Urinary bladder (tissue), 4 donors: Measurements from ENCODE around the gene CYTH2. TPM values are rescaled to one million over a fixed set of nuclear protein-coding genes. Genes with fewer than 3 reads are reported as not detected.

Experiments used
- DNase-seq: peaks from one replicate; pipeline ENCODE4 v3.0.0-alpha.2; 2015; ENCODE audit errors: extremely low spot score
- H3K27ac ChIP-seq: one replicate; pipeline ENCODE4 v1.5.1; 2013; ENCODE audit warnings: low read depth, mild to moderate bottlenecking, moderate library complexity
- H3K36me3 ChIP-seq: one replicate; pipeline ENCODE4 v1.6.1; 2013; ENCODE audit warnings: mild to moderate bottlenecking, moderate library complexity; ENCODE audit not compliant: insufficient read depth
- H3K4me1 ChIP-seq: one replicate; pipeline ENCODE4 v1.6.1; 2013; ENCODE audit warnings: mild to moderate bottlenecking, moderate library complexity; ENCODE audit not compliant: insufficient read depth
- H3K4me3 ChIP-seq: one replicate; pipeline ENCODE4 v1.5.1; 2013; ENCODE audit warnings: low read depth, low read length
- WGBS: extraction: QIAGEN DNeasy Blood & Tissue Kit; methylation state at CpG from one replicate; pipeline ENCODE4 v1.1.7; 2013; 5-methylcytosine and 5-hydroxymethylcytosine counted together
- polyA plus RNA-seq: library from polyadenylated mRNA; stranded (reverse); fragments of 200-250 nt; gene quantifications from one replicate; pipeline ENCODE4 v1.2.3, GENCODE V29; 2013
- total RNA-seq: library from RNA; depleted of rRNA; stranded (reverse); fragments of >200 nt; gene quantifications from one replicate; pipeline ENCODE4 v1.2.3, GENCODE V29; 2014
- donor health status: healthy with polysubstance abuse.
- donor health status: healthy.

CYTH2 gene, protein sequence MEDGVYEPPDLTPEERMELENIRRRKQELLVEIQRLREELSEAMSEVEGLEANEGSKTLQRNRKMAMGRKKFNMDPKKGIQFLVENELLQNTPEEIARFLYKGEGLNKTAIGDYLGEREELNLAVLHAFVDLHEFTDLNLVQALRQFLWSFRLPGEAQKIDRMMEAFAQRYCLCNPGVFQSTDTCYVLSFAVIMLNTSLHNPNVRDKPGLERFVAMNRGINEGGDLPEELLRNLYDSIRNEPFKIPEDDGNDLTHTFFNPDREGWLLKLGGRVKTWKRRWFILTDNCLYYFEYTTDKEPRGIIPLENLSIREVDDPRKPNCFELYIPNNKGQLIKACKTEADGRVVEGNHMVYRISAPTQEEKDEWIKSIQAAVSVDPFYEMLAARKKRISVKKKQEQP
- total RNA-seq: 30.6 TPM
- polyA plus RNA-seq: 51.9 TPM

DNA sequence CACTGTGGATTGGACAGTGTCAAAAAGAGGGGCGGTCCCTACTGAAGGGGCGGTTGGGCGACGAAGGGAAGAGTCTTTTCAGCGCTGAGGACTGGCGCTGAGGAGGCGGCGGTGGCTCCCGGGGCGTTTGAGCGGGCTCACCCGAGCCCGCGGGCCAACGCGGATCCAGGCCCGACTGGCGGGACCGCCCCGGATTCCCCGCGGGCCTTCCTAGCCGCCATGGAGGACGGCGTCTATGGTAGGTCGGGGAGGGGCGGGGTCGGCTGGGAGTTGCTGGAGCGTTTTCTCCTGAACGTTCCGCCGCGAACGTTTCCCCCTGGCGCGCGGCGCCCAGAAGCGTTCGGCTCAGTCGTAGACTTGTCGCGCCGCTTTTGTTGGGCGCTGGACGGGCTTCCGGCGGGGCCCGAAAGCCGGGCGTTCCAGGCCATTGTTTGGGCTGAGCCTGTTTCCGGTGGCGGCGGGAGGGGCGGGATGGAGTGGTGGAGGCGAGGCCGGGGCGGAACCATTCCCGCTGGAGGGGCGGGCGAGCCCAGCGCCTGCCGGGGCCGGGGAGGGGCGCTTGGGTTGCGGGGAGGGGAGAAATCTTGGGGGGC is at the start of gene CYTH2:
CYTH2 (plus strand) TSS at position 81 of the 593 bp plus-strand sequence; CDS start at position 220, 139 bp downstream.
- under 1% methylated on average over 66 of the region's 66 CpGs for WGBS
- H3K4me1 ChIP-seq: no peaks in the 10 kb centered on the region
- H3K36me3 ChIP-seq: no peaks in the 10 kb centered on the region
- peak within 1 kb of the TSS; percentile 80 for H3K4me3 ChIP-seq
- peak within 1 kb of the TSS; percentile 93 for H3K27ac ChIP-seq
- DNase-seq: no peak

DNA sequence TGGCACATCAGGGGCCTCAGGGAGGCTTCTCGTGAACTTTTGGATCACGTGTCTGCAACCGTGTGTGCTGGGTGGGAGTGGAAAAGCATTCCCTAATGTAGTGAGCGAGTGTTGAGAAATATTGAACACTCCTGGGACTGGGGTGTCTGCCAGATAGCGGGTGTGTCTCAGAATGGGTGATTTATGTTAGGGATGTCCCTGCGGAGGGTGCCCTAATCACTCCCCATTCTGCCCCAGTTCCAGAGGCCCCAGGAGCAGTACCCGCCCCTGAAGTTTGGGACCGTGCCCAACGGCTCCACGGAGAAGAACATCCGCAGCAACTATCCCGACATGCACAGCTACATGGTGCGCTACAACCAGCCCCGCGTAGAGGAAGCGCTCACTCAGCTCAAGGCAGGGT is 47.6 kb upstream of the CYTH2 start:
- Histone ChIP-seq H3K36me3 (no peaks in the 10 kb centered on the region), H3K4me3 (no peak overlapping the region), H3K4me1 (no peaks in the 10 kb centered on the region), H3K27ac (no peak overlapping the region)
- no peak for DNase-seq
- 68% methylated on average over 16 of the region's 16 CpGs for WGBS

DNA sequence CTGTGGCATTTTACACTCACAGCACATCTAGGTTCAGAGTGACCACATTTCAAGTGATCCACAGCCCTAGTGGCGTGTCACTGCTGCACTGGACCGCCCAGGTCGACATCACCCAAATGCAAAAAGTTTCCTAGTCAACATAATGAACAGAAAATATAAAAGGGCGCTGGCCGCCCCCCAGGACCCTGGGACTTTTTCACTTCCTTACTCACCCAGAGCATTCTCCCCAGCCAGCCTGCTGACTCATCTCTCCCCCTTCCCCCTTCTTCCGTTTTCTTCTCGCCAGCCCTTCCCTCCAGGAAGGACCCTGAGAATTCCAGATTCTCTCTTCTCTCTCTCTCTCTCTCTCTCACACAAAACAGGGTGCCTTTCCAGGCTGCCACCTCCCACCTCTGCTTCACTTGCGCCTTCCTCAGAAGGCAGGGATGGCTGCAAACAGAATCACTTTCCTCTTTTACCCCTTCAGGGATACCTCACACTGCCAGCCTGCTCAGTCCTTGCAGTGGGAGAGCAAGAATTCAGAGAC is 44.4 kb upstream of the CYTH2 start:
- DNase-seq: no peak
- H3K4me3 ChIP-seq: no peak overlapping the region
- H3K27ac ChIP-seq: no peak overlapping the region
- 40% methylated on average over 8 of the region's 8 CpGs for WGBS
- H3K4me1 ChIP-seq: no peaks in the 10 kb centered on the region
- H3K36me3 ChIP-seq: no peaks in the 10 kb centered on the region

DNA sequence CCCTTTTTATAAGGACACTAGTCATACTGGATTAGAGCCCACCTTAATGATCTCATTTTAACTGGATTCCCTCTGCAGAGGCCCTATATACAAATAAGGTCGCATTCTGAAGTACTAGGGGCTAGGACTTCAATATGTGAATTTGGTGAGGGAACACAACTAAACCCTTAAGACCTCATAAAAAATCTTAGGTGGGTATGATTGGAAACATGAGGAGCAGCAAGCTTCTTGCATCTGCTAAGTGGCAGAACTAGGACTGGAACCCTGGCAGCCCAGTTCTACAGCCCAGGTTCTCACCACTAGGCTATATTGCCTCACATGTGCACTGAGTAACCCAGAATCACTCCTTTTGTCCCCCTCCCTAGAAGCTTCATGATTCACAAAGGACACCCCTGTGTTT is 40.5 kb upstream of the CYTH2 start:
- Histone ChIP-seq H3K36me3 (no peaks in the 10 kb centered on the region), H3K4me3 (no peak overlapping the region), H3K4me1 (no peaks in the 10 kb centered on the region), H3K27ac (no peak overlapping the region)
- 73% methylated on average over 1 of the region's 1 CpG for WGBS
- DNase-seq: no peak

DNA sequence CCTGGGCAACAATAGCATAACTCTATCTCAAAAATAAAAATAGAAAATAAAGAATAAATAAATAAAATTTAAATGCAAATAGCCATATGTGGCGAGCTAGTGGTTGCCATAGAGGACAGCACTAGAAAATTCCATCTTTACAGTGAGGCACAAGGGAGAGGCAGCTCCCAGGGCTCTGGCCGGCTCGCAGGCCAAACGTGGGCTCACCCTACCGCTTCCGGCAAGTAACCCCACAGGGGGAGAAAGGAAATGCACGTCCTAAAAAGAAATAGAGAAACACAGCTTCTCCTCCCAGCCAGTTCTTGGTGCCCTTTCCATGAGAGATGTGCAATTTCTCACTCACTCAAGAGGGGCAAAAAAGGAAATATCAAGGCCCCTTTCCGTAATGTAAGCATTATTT is 35.8 kb upstream of the CYTH2 start:
- Histone ChIP-seq H3K4me3 (no peak overlapping the region), H3K36me3 (no peaks in the 10 kb centered on the region), H3K4me1 (no peaks in the 10 kb centered on the region), H3K27ac (no peak overlapping the region)
- 68% methylated on average over 8 of the region's 8 CpGs for WGBS
- no peak for DNase-seq

DNA sequence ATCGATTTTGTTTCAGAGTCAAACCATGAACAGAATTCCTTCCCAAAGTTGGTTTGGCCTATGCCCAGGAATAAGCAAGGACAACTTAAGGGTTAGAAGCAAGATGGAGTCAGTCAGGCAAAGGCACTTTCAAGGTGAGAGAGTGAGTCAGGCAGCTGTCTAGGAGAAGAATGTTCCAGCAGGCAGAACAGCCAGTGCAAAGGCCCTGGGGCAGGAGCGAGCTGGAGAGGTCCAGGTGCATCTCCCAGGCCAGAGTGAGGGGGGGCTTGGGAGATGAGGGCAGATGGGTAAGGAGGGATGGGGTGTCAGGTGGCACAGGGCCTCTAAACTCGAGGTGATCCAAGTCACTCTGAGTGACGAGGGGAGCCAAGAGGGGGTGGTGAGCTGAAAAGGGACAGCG is 32.6 kb upstream of the CYTH2 start:
- Histone ChIP-seq H3K27ac (no peak overlapping the region), H3K4me3 (no peak overlapping the region), H3K4me1 (no peaks in the 10 kb centered on the region), H3K36me3 (no peaks in the 10 kb centered on the region)
- whole genome bisulfite sequencing: 89% methylated on average over 5 of the region's 5 CpGs
- DNase-seq: no peak

DNA sequence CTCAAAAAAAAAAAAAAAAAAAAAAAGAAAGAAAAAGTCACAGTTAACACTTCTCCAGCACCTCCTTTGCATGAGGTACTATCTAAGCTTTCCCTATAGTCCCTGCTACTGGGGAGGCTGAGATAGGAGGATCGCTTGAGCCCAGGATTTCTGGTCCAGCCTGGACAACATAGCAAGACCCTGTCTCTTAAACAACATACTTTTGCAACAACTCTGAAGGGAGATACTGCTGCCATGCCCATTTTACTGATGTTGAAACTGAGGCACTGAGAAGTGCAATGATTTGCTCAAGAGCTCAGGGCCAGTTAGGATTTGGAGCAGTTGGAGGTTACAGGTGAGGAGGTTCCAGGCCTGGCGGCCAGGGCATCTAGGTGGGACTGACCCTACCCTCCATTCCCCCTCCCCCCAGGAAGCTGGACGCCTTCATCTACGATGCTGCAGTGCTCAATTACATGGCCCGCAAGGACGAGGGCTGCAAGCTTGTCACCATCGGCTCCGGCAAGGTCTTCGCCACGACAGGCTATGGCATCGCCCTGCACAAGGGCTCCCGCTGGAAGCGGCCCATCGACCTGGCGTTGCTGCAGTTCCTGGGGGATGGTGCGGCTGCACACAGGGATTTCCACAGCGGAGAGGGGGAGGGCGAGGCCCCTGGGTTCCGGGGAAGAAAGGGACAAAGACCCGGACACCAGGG is 27.7 kb upstream of the CYTH2 start:
- H3K4me1 ChIP-seq: no peaks in the 10 kb centered on the region
- whole genome bisulfite sequencing: 95% methylated on average over 20 of the region's 20 CpGs
- DNase-seq: no peak
- H3K4me3 ChIP-seq: no peak overlapping the region
- H3K27ac ChIP-seq: no peak overlapping the region
- H3K36me3 ChIP-seq: no peaks in the 10 kb centered on the region

DNA sequence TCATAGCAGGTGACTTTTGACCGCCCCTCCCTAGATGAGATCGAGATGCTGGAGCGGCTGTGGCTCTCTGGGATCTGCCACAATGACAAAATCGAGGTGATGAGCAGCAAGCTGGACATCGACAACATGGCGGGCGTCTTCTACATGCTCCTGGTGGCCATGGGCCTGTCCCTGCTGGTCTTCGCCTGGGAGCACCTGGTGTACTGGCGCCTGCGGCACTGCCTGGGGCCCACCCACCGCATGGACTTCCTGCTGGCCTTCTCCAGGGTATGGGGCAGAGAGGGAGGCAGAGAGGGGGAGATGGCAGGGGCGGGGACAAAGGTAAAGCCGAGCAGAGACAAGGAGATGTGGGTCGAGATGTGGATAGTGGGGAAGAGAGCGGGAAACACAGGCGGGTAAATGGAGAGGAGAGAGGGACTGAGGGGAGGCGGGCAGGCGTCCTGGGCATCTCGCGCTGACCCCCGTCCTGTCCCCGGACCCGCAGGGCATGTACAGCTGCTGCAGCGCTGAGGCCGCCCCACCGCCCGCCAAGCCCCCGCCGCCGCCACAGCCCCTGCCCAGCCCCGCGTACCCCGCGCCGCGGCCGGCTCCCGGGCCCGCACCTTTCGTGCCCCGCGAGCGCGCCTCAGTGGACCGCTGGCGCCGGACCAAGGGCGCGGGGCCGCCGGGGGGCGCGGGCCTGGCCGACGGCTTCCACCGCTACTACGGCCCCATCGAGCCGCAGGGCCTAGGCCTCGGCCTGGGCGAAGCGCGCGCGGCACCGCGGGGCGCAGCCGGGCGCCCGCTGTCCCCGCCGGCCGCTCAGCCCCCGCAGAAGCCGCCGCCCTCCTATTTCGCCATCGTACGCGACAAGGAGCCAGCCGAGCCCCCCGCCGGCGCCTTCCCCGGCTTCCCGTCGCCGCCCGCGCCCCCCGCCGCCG is 26.8 kb upstream of the CYTH2 start:
- 39% methylated on average over 92 of the region's 94 CpGs for WGBS
- H3K4me3 ChIP-seq: peak overlapping the region; percentile 37

DNA sequence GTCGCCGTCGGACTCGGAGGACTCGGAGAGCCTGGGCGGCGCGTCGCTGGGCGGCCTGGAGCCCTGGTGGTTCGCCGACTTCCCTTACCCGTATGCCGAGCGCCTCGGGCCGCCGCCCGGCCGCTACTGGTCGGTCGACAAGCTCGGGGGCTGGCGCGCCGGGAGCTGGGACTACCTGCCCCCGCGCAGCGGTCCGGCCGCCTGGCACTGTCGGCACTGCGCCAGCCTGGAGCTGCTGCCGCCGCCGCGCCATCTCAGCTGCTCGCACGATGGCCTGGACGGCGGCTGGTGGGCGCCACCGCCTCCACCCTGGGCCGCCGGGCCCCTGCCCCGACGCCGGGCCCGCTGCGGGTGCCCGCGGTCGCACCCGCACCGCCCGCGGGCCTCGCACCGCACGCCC is 25.9 kb upstream of the CYTH2 start:
- Histone ChIP-seq H3K4me1 (no peaks in the 10 kb centered on the region), H3K36me3 (no peaks in the 10 kb centered on the region), H3K4me3 (peak overlapping the region; percentile 37), H3K27ac (no peak overlapping the region)
- DNase-seq: no peak
- WGBS: 14% methylated on average over 60 of the region's 60 CpGs

More for the DNA sequence above, 26.8 kb upstream of the CYTH2 start:
- no peak for DNase-seq
- Histone ChIP-seq H3K27ac (no peak overlapping the region), H3K36me3 (no peaks in the 10 kb centered on the region), H3K4me1 (no peaks in the 10 kb centered on the region)

DNA sequence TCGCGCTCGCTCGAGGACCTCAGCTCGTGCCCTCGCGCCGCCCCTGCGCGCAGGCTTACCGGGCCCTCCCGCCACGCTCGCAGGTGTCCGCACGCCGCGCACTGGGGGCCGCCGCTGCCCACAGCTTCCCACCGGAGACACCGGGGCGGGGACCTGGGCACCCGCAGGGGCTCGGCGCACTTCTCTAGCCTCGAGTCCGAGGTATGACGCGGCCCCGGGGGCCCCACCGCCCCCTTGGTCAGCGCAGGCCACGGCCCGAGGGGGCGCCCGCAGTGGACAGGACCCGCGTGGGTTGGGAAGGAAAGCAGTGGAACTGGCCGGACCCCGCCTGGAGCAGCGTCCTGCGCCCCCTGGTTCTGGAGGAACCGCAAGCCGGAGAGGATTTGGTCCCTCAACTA is 25.4 kb upstream of the CYTH2 start:
- WGBS: 22% methylated on average over 45 of the region's 45 CpGs
- Histone ChIP-seq H3K27ac (no peak overlapping the region), H3K4me3 (peak overlapping the region; percentile 37)

DNA sequence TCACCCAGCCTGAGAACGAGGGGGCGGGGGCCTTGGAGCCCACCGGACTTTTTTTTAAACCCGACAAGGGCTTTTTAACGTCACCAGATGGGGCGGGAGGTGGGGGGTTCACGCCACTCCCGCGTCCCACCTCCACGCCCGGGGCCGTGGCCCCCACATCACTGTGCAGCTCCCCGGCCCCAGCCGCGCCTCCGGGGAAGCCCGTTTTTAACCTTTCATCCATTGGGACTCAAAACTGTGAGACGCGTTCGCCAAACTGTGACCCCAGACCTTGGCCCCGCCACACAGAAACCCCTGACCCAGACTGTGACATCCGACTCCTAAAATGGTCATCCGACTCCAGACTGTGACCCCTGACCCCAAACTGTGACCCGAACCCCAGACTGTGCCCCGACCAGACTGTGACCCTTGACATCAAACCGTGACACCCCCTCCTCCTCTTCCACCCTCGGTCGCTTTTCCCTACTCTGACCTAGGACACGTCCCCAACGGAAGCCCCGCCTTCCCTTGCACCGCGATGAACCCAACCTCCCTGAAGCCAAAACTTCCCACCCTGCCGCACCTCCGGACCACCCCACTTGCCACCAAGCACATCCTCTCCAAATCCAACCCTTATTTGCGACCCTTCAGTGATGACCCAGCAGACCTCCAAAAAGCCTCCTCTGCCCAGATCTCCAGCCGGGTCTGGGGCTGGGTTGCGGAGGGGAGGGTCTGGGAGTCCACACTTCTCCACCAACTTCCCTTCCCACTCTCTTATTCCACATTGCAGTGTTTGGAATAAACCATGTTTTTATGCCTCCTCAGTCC is 24.8 kb upstream of the CYTH2 start:
- no peak overlapping the region for H3K4me3 ChIP-seq
- no peak overlapping the region for H3K27ac ChIP-seq
- H3K36me3 ChIP-seq: no peaks in the 10 kb centered on the region
- H3K4me1 ChIP-seq: no peaks in the 10 kb centered on the region
- DNase-seq: no peak
- WGBS: 20% methylated on average over 38 of the region's 38 CpGs

More for the DNA sequence above, 25.4 kb upstream of the CYTH2 start:
- Histone ChIP-seq H3K4me1 (no peaks in the 10 kb centered on the region), H3K36me3 (no peaks in the 10 kb centered on the region)
- no peak for DNase-seq

DNA sequence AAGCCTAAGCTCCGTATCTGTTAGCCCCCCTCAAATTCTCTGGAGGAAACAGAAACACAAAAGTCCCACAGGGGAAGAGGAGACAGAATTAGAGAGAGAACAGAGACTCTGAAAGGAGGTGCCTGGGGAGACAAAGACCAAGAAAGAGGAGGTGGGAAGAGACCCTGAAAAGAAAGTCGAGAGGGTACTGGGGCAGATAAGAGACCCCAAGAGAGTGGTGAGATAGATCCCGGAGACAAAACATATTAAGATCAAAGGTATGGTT is 24.3 kb upstream of the CYTH2 start:
- Histone ChIP-seq H3K4me1 (no peaks in the 10 kb centered on the region), H3K27ac (no peak overlapping the region), H3K36me3 (no peaks in the 10 kb centered on the region), H3K4me3 (peak overlapping the region; percentile 83)
- DNase-seq: no peak
- WGBS: 28% methylated on average over 3 of the region's 3 CpGs
